ENCODE results near the gene VN1R4.
"Not testable (repeated sequence)": the region's sequence is repeated elsewhere in the genome, so short reads cannot be mapped to it uniquely, and the experiment has no call there.

The VN1R4 gene

DNA sequence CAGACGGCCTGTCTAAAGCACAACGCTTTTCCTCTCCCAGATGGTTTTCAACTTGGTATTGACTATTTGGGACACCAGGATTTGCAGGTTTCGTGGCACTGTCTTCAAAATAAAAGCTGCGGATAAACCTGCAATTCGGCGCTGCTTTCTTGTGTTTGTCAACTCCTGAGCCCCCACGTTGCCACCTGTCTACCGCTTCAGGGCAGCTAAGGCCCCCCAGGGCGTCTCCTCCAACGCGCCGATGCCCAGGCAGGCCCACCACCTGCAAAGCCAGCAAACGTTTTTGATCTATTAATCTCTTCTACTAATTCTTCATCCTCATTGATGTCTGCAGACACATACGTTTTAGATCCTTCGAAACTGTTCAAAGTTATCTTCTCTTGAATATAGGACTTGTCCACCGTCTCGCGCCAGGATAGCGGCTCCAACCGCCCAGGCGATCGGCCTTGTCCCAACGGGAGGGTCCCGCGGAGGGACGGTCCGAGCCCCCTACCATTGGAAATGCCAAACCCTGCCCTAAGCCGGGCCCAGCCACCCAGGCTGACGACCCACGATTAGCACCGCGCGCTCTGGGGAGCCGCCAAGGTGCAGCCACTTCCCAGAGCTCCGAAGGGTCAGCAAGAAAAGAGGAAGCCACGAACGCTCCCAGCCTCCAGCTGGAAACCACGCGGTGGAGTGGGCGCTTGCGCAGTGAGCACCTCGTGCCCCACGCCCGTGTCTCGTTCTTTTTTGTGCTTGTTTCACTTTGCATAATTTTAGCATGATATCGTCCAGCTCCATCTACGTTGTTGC is 23.4 kb upstream of the VN1R4 start:
- no peak for ATAC-seq
- TF ChIP-seq RARB (CRISPR knock-in tag; IDR thresholded peaks at IDR 0.05) (no peak), ARNTL (CRISPR knock-in tag; IDR thresholded peaks at IDR 0.05; ENCODE audit: borderline replicate concordance, low read depth) (no peak), GLIS3 (CRISPR knock-in tag; IDR thresholded peaks at IDR 0.05) (no peak), TCF4 (CRISPR knock-in tag; IDR thresholded peaks at IDR 0.05; ENCODE audit: borderline replicate concordance) (no peak)

DNA sequence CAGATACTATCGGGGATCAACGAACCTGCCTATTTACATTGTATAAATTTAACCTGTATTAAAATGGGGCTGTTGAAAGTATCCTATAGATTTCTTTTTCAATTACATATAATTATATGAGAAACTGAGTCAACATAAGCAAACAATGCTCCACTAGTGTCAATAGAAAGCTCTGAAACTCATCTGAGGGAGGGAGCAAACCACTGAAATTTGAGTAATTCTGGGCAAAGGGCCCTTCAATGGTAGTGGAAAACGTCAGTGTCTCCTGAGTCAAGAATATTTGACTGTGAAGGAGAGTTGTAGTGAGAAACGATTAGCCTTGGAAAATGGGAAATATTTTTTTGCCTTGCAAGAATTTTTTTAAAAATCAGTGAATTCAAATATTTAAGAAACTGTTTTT is 17.6 kb upstream of the VN1R4 start:
- ATAC-seq: no peak
- TF ChIP-seq TSHZ2 (CRISPR knock-in tag; IDR thresholded peaks at IDR 0.05) (no peak), ZNF70 (CRISPR knock-in tag; IDR thresholded peaks at IDR 0.05) (no peak), RARB (CRISPR knock-in tag; IDR thresholded peaks at IDR 0.05) (no peak), ISL1 (CRISPR knock-in tag; IDR thresholded peaks at IDR 0.05) (no peak), ARNTL (CRISPR knock-in tag; IDR thresholded peaks at IDR 0.05; ENCODE audit: borderline replicate concordance, low read depth) (no peak), GLIS3 (CRISPR knock-in tag; IDR thresholded peaks at IDR 0.05) (no peak), POU6F1 (CRISPR knock-in tag; IDR thresholded peaks at IDR 0.05; ENCODE audit: borderline replicate concordance, low read depth) (no peak), ZNF8 (CRISPR knock-in tag; IDR thresholded peaks at IDR 0.05) (no peak), ZFP30 (CRISPR knock-in tag; IDR thresholded peaks at IDR 0.05) (no peak), TOX (CRISPR knock-in tag; IDR thresholded peaks at IDR 0.05; ENCODE audit: borderline replicate concordance) (no peak), CSRNP3 (CRISPR knock-in tag; IDR thresholded peaks at IDR 0.05) (no peak), SNAI2 (CRISPR knock-in tag; IDR thresholded peaks at IDR 0.05) (no peak), CSDC2 (CRISPR knock-in tag; IDR thresholded peaks at IDR 0.05) (no peak), ZFP3 (CRISPR knock-in tag; IDR thresholded peaks at IDR 0.05) (no peak), ZNF565 (CRISPR knock-in tag; conservative IDR thresholded peaks at IDR 0.05; ENCODE audit: low read depth) (no peak), PPARA (CRISPR knock-in tag; IDR thresholded peaks at IDR 0.05; ENCODE audit: borderline replicate concordance) (no peak)
- TF ChIP-seq, protein P1, sequence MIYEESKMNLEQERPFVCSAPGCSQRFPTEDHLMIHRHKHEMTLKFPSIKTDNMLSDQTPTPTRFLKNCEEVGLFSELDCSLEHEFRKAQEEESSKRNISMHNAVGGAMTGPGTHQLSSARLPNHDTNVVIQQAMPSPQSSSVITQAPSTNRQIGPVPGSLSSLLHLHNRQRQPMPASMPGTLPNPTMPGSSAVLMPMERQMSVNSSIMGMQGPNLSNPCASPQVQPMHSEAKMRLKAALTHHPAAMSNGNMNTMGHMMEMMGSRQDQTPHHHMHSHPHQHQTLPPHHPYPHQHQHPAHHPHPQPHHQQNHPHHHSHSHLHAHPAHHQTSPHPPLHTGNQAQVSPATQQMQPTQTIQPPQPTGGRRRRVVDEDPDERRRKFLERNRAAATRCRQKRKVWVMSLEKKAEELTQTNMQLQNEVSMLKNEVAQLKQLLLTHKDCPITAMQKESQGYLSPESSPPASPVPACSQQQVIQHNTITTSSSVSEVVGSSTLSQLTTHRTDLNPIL (CRISPR knock-in tag; IDR thresholded peaks at IDR 0.05; ENCODE audit: low read depth): no peak

- not testable (repeated sequence) for ATAC-seq
Observed at GRCh38 chr19:53281947-53282346, 14.4 kb upstream of the VN1R4 start.

DNA sequence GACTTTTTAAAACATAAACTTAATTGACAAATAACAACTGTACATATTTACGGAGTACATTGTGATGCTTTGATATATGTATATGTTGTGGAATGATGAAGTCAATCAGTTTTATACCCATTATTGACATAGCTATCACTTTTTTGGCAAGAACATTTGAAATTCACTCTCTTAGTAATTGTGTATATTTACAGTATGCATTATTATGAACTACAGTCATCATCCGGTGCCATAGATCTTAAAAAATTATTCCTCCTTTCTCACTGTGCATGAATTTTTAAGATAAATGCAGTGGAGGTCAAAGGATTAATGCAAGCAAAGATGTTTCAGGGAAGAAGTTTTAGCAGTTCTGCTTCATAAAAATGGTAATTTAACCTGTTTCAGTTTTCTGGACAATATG is 8.0 kb upstream of the VN1R4 start:
- ATAC-seq: no peak
- TF ChIP-seq TCF4 (CRISPR knock-in tag; IDR thresholded peaks at IDR 0.05; ENCODE audit: borderline replicate concordance) (no peak), ARNTL (CRISPR knock-in tag; IDR thresholded peaks at IDR 0.05; ENCODE audit: borderline replicate concordance, low read depth) (no peak), ZNF8 (CRISPR knock-in tag; IDR thresholded peaks at IDR 0.05) (no peak), ZNF565 (CRISPR knock-in tag; conservative IDR thresholded peaks at IDR 0.05; ENCODE audit: low read depth) (no peak), ZNF70 (CRISPR knock-in tag; IDR thresholded peaks at IDR 0.05) (no peak), ZC3H10 (CRISPR knock-in tag; IDR thresholded peaks at IDR 0.05) (no peak), TOX (CRISPR knock-in tag; IDR thresholded peaks at IDR 0.05; ENCODE audit: borderline replicate concordance) (no peak), ZFP30 (CRISPR knock-in tag; IDR thresholded peaks at IDR 0.05) (no peak), SNAI2 (CRISPR knock-in tag; IDR thresholded peaks at IDR 0.05) (no peak), OSR1 (CRISPR knock-in tag; IDR thresholded peaks at IDR 0.05) (no peak), RARB (CRISPR knock-in tag; IDR thresholded peaks at IDR 0.05) (no peak), PPARA (CRISPR knock-in tag; IDR thresholded peaks at IDR 0.05; ENCODE audit: borderline replicate concordance) (no peak), TSHZ2 (CRISPR knock-in tag; IDR thresholded peaks at IDR 0.05) (no peak), POU6F1 (CRISPR knock-in tag; IDR thresholded peaks at IDR 0.05; ENCODE audit: borderline replicate concordance, low read depth) (no peak), ISL1 (CRISPR knock-in tag; IDR thresholded peaks at IDR 0.05) (no peak)
- TF ChIP-seq, protein P1 (CRISPR knock-in tag; IDR thresholded peaks at IDR 0.05; ENCODE audit: low read depth): no peak
